ENCODE data around the gene ASS1.

- no peak for TF ChIP-seq CTCF (IDR thresholded peaks at IDR 0.05; ENCODE audit: insufficient read depth, low read length, poor library complexity, severe bottlenecking)
- TF ChIP-seq EZH2phosphoT487 (conservative IDR thresholded peaks at IDR 0.05; ENCODE audit: low read length) = no peak
Measured at GRCh38 chr9:130459941-130460669, 15.3 kb downstream of the ASS1 start.

All from SU-DHL-6 (cell line).